ENCODE measurements around the gene SPI1.

SPI1 gene

GRCh38 chr11:47391077-47391583 is 12.8 kb upstream of the SPI1 start:
- no peaks in the 10 kb centered on the region for H3K27me3 ChIP-seq (ENCODE audit: control insufficient read depth, insufficient read depth, low read length)
- H3K4me1 ChIP-seq (ENCODE audit: control insufficient read depth, low read depth, low read length): no peaks in the 10 kb centered on the region
- no peak overlapping the region for H3K9ac ChIP-seq (ENCODE audit: low read length)
- no peaks in the 10 kb centered on the region for H3K9me3 ChIP-seq (ENCODE audit: control insufficient read depth, low read depth, low read length)
- no peak overlapping the region for H3K27ac ChIP-seq (ENCODE audit: low read length)
- H3K4me3 ChIP-seq (ENCODE audit: low read length): no peak overlapping the region
- H3K36me3 ChIP-seq (ENCODE audit: control insufficient read depth, low read depth, low read length): no peaks in the 10 kb centered on the region

GRCh38 chr11:47390422-47390760 is 12.0 kb upstream of the SPI1 start:
- H3K27ac ChIP-seq (ENCODE audit: low read length): no peak overlapping the region
- no peak overlapping the region for H3K4me3 ChIP-seq (ENCODE audit: low read length)
- no peak overlapping the region for H3K9ac ChIP-seq (ENCODE audit: low read length)
- H3K36me3 ChIP-seq (ENCODE audit: control insufficient read depth, low read depth, low read length): no peaks in the 10 kb centered on the region
- H3K9me3 ChIP-seq (ENCODE audit: control insufficient read depth, low read depth, low read length): no peaks in the 10 kb centered on the region
- no peaks in the 10 kb centered on the region for H3K4me1 ChIP-seq (ENCODE audit: control insufficient read depth, low read depth, low read length)
- no peaks in the 10 kb centered on the region for H3K27me3 ChIP-seq (ENCODE audit: control insufficient read depth, insufficient read depth, low read length)

- no peak overlapping the region for H3K4me3 ChIP-seq (ENCODE audit: low read length)
- no peaks in the 10 kb centered on the region for H3K36me3 ChIP-seq (ENCODE audit: control insufficient read depth, low read depth, low read length)
- H3K27me3 ChIP-seq (ENCODE audit: control insufficient read depth, insufficient read depth, low read length): no peaks in the 10 kb centered on the region
- no peak overlapping the region for H3K9ac ChIP-seq (ENCODE audit: low read length)
- H3K4me1 ChIP-seq (ENCODE audit: control insufficient read depth, low read depth, low read length): no peaks in the 10 kb centered on the region
- no peak overlapping the region for H3K27ac ChIP-seq (ENCODE audit: low read length)
- no peaks in the 10 kb centered on the region for H3K9me3 ChIP-seq (ENCODE audit: control insufficient read depth, low read depth, low read length)
Observed at GRCh38 chr11:47389577-47390421, 11.5 kb upstream of the SPI1 start.

GRCh38 chr11:47388697-47389576 is 10.6 kb upstream of the SPI1 start:
- no peak overlapping the region for H3K4me3 ChIP-seq (ENCODE audit: low read length)
- no peaks in the 10 kb centered on the region for H3K36me3 ChIP-seq (ENCODE audit: control insufficient read depth, low read depth, low read length)
- no peaks in the 10 kb centered on the region for H3K27me3 ChIP-seq (ENCODE audit: control insufficient read depth, insufficient read depth, low read length)
- H3K27ac ChIP-seq (ENCODE audit: low read length): no peak overlapping the region
- H3K9ac ChIP-seq (ENCODE audit: low read length): no peak overlapping the region
- no peaks in the 10 kb centered on the region for H3K9me3 ChIP-seq (ENCODE audit: control insufficient read depth, low read depth, low read length)
- H3K4me1 ChIP-seq (ENCODE audit: control insufficient read depth, low read depth, low read length): no peaks in the 10 kb centered on the region

- no peak overlapping the region for H3K27ac ChIP-seq (ENCODE audit: low read length)
- H3K4me1 ChIP-seq (ENCODE audit: control insufficient read depth, low read depth, low read length): no peaks in the 10 kb centered on the region
- H3K36me3 ChIP-seq (ENCODE audit: control insufficient read depth, low read depth, low read length): no peaks in the 10 kb centered on the region
- H3K9me3 ChIP-seq (ENCODE audit: control insufficient read depth, low read depth, low read length): no peaks in the 10 kb centered on the region
- no peak overlapping the region for H3K9ac ChIP-seq (ENCODE audit: low read length)
- no peaks in the 10 kb centered on the region for H3K27me3 ChIP-seq (ENCODE audit: control insufficient read depth, insufficient read depth, low read length)
- no peak overlapping the region for H3K4me3 ChIP-seq (ENCODE audit: low read length)
Observed at GRCh38 chr11:47387944-47388696, 9.8 kb upstream of the SPI1 start.

- Histone ChIP-seq H3K36me3 (ENCODE audit: control insufficient read depth, low read depth, low read length) (no peaks in the 10 kb centered on the region), H3K9me3 (ENCODE audit: control insufficient read depth, low read depth, low read length) (no peaks in the 10 kb centered on the region), H3K27me3 (ENCODE audit: control insufficient read depth, insufficient read depth, low read length) (no peaks in the 10 kb centered on the region), H3K4me3 (ENCODE audit: low read length) (no peak overlapping the region), H3K9ac (ENCODE audit: low read length) (no peak overlapping the region), H3K27ac (ENCODE audit: low read length) (no peak overlapping the region), H3K4me1 (ENCODE audit: control insufficient read depth, low read depth, low read length) (no peaks in the 10 kb centered on the region)
Observed at GRCh38 chr11:47384498-47384897, 6.2 kb upstream of the SPI1 start.

- Histone ChIP-seq H3K27ac (ENCODE audit: low read length) (no peak overlapping the region), H3K4me1 (ENCODE audit: control insufficient read depth, low read depth, low read length) (no peaks in the 10 kb centered on the region), H3K9me3 (ENCODE audit: control insufficient read depth, low read depth, low read length) (no peaks in the 10 kb centered on the region), H3K27me3 (ENCODE audit: control insufficient read depth, insufficient read depth, low read length) (no peaks in the 10 kb centered on the region), H3K9ac (ENCODE audit: low read length) (no peak overlapping the region), H3K36me3 (ENCODE audit: control insufficient read depth, low read depth, low read length) (no peaks in the 10 kb centered on the region), H3K4me3 (ENCODE audit: low read length) (no peak overlapping the region)
Observed at GRCh38 chr11:47383071-47383470, 4.7 kb upstream of the SPI1 start.

- Histone ChIP-seq H3K4me1 (ENCODE audit: control insufficient read depth, low read depth, low read length) (no peaks in the 10 kb centered on the region), H3K27me3 (ENCODE audit: control insufficient read depth, insufficient read depth, low read length) (no peaks in the 10 kb centered on the region), H3K4me3 (ENCODE audit: low read length) (no peak overlapping the region), H3K9me3 (ENCODE audit: control insufficient read depth, low read depth, low read length) (no peaks in the 10 kb centered on the region), H3K36me3 (ENCODE audit: control insufficient read depth, low read depth, low read length) (no peaks in the 10 kb centered on the region), H3K27ac (ENCODE audit: low read length) (no peak overlapping the region), H3K9ac (ENCODE audit: low read length) (no peak overlapping the region)
Observed at GRCh38 chr11:47380078-47380477, 1.7 kb upstream of the SPI1 start.

GRCh38 chr11:47379317-47379716 is 970 bp upstream of the SPI1 start:
- H3K27me3 ChIP-seq (ENCODE audit: control insufficient read depth, insufficient read depth, low read length): no peaks in the 10 kb centered on the region
- H3K9me3 ChIP-seq (ENCODE audit: control insufficient read depth, low read depth, low read length): no peaks in the 10 kb centered on the region
- H3K4me1 ChIP-seq (ENCODE audit: control insufficient read depth, low read depth, low read length): no peaks in the 10 kb centered on the region
- H3K4me3 ChIP-seq (ENCODE audit: low read length): no peak overlapping the region
- no peaks in the 10 kb centered on the region for H3K36me3 ChIP-seq (ENCODE audit: control insufficient read depth, low read depth, low read length)
- no peak overlapping the region for H3K9ac ChIP-seq (ENCODE audit: low read length)
- H3K27ac ChIP-seq (ENCODE audit: low read length): no peak overlapping the region

- H3K4me1 ChIP-seq (ENCODE audit: control insufficient read depth, low read depth, low read length): no peaks in the 10 kb centered on the region
- no peak overlapping the region for H3K9ac ChIP-seq (ENCODE audit: low read length)
- no peak overlapping the region for H3K27ac ChIP-seq (ENCODE audit: low read length)
- H3K27me3 ChIP-seq (ENCODE audit: control insufficient read depth, insufficient read depth, low read length): no peaks in the 10 kb centered on the region
- H3K4me3 ChIP-seq (ENCODE audit: low read length): no peak overlapping the region
- no peaks in the 10 kb centered on the region for H3K9me3 ChIP-seq (ENCODE audit: control insufficient read depth, low read depth, low read length)
- H3K36me3 ChIP-seq (ENCODE audit: control insufficient read depth, low read depth, low read length): no peaks in the 10 kb centered on the region
Observed at GRCh38 chr11:47378836-47379170, 456 bp upstream of the SPI1 start.

- Histone ChIP-seq H3K27me3 (ENCODE audit: control insufficient read depth, insufficient read depth, low read length) (no peaks in the 10 kb centered on the region), H3K9me3 (ENCODE audit: control insufficient read depth, low read depth, low read length) (no peaks in the 10 kb centered on the region), H3K27ac (ENCODE audit: low read length) (no peak overlapping the region), H3K36me3 (ENCODE audit: control insufficient read depth, low read depth, low read length) (no peaks in the 10 kb centered on the region), H3K9ac (ENCODE audit: low read length) (no peak overlapping the region), H3K4me3 (ENCODE audit: low read length) (no peak overlapping the region), H3K4me1 (ENCODE audit: control insufficient read depth, low read depth, low read length) (no peaks in the 10 kb centered on the region)
Observed at GRCh38 chr11:47377571-47378009, 757 bp downstream of the SPI1 start.
